ENCODE measurements around the gene USF1.
"Not testable (repeated sequence)": the region's sequence is repeated elsewhere in the genome, so short reads cannot be mapped to it uniquely, and the experiment has no call there.

Gene USF1

GRCh38 chr1:161019751-161020495 is 25.9 kb downstream of the USF1 start:
- no peak for DNase-seq (ENCODE audit: low read depth, low spot score)

DNA sequence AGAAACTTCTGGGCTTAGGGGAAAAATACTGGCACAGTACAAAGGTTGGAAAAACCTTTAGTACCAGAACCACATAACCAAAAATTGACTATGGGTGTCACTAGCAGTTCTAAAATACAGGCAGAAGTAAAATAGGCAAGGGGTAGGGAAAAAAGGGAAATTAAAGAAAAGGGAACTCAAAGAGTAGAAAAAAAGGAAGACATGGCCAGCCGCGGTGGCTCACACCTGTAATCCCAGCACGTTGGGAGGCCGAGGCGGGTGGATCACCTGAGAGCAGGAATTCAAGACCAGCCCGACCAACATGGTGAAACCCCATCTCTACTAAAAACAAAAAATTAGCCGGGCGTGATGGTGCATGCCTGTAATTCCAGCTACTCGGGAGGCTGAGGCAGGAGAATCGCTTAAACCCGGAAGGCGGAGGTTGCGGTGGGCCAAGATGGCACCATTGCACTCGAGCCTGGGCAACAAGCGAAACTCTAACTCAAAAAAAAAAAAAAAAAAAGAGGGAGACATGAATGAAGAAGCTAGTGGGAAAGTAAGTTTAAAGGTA is 26.6 kb downstream of the USF1 start:
- DNase-seq (ENCODE audit: low read depth, low spot score), result not testable (repeated sequence)

DNA sequence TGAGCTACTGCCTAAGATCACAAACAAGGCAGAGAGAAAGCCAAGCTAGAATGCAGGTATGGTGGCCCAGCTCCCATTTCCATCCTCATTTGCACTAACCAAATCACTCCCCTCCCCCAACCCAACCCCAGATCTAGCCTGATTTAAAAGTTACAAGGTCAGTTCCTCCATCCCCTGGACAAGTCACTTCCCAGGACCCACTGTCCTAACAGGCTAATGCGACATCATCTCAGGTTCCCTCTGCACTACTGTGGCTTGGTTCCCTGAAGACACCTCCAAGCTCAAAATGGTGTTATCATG is 27.2 kb downstream of the USF1 start:
- no peak for DNase-seq (ENCODE audit: low read depth, low spot score)

DNA sequence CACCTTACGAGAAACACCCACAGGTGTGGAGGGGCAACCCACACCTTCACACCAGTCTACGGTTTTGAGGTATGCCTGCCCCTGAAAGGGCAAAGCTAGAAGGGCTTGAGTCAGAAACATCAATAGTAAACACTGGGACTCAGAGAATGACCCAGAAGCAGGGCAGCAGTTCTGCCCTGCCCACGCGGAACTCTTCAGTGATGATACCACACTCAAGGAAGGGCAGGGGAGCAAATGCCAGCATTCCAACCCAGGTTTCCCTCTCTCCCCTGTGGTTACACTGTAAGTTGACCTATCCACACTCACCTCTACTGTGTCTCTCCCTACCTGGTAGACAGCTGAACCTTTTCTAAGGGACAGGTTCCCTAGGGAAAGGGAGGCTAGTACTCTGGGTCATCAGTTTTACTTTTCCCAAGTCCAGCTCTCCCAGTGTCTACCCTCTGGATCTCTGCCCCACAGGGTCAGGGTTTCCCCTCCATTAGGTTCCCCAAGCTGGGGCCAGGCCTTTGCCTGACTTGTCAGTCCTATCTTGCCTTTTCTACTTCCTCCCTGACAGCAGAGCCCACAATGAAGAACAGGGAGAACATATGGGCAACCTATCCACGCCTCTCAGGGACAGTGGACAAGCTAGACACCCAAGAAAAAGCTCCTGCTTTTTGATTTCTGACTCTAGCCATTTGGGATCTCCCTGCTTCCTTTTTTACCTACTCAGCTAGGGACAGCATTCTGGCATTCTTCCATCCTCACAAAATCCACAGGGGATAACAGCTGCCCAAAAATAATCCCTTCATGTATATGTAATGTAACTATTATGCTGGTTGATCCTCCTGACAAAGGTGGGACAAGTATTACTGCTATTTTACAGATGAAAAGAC is 27.8 kb downstream of the USF1 start:
- no peak for DNase-seq (ENCODE audit: low read depth, low spot score)

- DNase-seq (ENCODE audit: low read depth, low spot score), result not testable (repeated sequence)
These were observed 28.6 kb downstream of the USF1 start for GRCh38 chr1:161017181-161017580.

DNA sequence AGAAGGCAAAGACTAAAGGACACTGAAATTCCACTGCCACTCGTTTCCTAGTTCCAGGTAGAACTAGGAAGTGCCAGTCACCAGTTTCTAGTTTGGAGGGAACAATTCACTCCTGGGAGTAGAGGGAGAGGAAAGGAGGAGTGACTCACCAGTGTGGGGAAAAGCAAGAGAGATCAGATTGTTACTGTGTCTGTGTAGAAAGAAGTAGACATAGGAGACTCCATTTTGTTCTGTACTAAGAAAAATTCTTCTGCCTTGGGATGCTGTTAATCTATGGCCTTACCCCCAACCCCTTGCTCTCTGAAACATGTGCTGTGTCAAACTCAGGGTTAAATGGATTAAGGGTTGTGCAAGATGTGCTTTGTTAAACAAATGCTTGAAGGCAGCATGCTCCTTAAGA is 29.1 kb downstream of the USF1 start:
- not testable (repeated sequence) for DNase-seq (ENCODE audit: low read depth, low spot score)

GRCh38 chr1:161013488-161014230 is 32.1 kb downstream of the USF1 start:
- DNase-seq (ENCODE audit: low read depth, low spot score), result no peak

GRCh38 chr1:161013131-161013487 is 32.7 kb downstream of the USF1 start:
- DNase-seq (ENCODE audit: low read depth, low spot score), result no peak

DNA sequence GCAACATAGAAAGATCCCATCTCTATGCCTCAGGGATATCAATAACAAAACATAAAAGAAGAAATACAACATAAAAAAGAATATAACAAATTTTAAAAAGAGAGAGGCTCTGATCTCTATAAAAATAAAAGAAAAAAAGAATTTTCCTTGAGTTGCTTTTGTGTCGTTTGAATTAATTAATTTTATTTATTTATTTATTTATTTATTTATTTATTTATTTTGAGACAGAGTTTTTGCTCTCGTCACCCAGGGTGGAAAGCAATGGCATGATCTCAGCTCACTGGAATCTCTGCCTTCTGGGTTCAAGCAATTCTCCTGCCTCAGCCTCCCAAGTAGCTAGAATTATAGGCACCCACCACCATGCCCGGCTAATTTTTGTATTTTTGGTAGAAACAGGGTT is 33.4 kb downstream of the USF1 start:
- no peak for DNase-seq (ENCODE audit: low read depth, low spot score)

GRCh38 chr1:161009602-161010211 is 36.1 kb downstream of the USF1 start:
- no peak for DNase-seq (ENCODE audit: low read depth, low spot score)

DNA sequence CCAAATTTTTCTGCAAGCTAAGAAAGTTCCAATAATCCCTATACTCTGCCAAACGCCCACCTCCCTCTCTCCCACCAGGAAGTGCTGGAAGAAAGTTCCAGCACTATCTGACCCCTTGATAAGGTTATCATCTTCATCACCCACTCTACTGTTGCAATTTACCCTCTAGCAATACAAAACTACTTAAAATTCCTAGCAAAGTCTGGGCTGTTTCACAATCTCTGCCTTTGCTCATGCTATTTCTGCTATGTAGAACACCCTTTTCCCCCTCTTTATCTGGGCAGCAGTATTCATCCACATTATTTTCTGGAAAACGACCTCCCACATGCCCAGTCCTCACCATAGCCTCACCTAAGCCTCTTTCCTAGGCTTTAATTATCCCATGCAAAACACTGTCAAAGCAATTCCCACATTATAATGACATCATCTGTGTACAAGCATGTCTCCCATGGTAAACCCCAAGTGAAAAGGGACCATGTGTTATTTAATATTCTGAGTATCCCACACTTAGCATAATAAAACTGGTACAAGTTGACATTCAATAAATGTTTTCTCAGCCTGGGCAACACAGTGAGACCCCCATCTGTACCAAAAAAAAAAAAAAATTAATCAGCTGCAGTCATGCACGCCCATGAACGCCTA is 36.8 kb downstream of the USF1 start:
- no peak for DNase-seq (ENCODE audit: low read depth, low spot score)

- no peak for DNase-seq (ENCODE audit: low read depth, low spot score)
These were observed 38.4 kb downstream of the USF1 start for GRCh38 chr1:161007369-161007768.

DNA sequence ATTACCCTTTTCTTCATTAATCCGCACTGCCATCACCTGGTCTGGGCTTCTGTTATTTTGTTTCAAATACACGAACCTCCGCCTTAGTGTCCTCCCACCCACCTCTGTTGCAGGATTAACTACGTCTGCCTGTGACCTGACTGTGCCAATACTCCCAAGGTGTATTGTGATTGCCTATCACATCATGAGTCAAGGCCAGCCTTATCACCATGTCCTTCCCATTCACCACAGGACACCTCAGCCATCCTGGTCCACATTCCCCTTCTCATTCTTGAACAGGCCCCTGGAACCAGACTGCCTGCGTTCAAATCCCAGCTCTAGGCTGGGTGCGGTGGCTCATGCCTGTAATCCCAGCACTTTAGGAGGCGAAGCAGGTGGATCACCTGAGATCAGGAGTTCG is 39.2 kb downstream of the USF1 start:
- DNase-seq (ENCODE audit: low read depth, low spot score), result no peak

GRCh38 chr1:161001525-161001924 is 44.3 kb downstream of the USF1 start:
- DNase-seq (ENCODE audit: low read depth, low spot score), result no peak

DNA sequence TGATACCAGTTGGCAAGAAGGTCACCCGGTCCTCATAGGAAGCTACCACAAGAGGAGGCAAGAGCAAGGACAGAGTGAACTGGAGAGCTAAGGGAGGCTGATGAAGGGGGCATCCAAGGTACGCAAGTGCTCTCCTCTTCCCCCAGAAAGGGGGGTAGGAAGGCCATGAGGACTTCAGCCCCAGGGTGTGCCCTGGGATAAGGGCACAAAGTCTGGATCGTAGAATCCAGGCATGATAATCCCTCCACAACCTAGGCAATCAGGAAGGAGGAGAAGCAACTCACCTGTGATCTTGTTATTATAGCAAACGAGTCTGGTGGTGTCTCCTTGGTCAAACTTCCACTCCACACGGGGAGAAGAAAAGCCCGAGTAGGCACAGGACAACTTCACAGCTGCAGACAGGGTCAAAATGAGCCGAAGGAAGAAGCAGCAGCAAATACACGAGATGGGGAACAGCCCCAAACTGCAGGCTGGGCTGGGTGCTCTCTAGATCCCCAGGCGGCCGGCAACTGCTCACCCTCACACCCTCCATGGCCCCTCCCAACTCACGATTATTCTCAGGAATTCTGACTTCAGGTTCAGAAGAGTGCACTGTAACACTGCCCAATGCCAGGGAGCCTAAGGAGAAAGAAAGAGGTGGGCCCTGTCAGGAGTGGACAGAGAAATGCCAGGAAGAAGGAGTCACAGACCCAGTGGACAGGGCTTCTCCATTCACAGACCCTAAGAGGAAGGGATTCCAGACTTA is 44.9 kb downstream of the USF1 start:
- DNase-seq (ENCODE audit: low read depth, low spot score), result no peak

GRCh38 chr1:160999376-160999775 is 46.4 kb downstream of the USF1 start:
- DNase-seq (ENCODE audit: low read depth, low spot score), result no peak

DNA sequence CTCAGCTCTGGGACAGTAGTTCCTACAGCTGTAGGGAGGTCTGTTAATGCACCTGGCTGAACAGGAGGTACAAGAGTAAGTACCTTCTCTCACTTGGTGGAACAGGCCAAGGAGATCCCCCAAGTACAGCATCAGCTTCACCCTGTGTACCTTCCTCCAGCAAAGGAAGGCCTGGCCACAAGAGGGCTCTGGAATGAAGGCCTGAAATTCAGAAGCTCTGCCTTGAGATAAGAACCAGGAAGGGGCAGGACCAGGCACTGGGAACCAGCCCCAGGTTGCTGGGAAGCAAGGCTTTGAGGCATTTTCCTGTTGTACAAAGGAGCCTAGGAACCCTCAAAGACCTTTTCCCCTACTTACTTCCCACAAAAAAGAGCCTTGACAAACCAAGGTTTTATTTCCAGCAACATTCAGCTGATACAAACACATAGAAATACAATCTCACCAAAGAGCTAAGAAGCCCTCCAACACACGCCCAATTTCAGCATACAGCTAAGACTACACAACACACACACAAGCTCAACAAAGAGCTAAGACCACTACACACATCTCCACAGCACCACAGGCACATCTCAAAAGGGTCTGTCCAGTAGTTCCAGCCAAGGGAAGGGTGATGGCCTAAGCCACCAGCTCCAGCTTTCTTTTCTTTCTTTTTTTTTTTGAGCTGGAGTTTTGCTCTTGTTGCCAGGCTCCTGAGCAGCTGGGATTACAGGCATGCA is 48.3 kb downstream of the USF1 start:
- DNase-seq (ENCODE audit: low read depth, low spot score), result no peak

DNA sequence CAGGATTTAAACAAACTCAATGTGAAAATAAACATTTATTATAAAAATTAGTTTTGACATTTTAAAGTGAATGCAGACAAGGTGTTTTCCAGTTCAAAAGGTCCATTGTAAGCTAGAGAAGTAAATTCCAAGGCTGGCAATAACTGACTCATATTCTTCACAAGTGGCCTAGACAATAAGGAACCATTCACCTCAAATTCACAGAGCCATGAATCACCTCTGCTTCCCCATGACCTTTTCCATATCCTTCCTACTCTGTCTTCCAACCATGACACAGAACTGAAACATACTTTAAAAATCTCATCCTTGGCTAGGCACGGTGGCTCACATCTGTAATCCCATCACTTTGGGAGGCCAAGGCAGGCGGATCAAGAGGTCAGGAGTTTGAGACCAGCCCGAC is 49.6 kb downstream of the USF1 start:
- no peak for DNase-seq (ENCODE audit: low read depth, low spot score)

GRCh38 chr1:160993544-160994193 is 52.1 kb downstream of the USF1 start:
- DNase-seq (ENCODE audit: low read depth, low spot score), result no peak

Data from activated naive CD8-positive, alpha-beta T cell treated with anti-CD3 and anti-CD28 coated beads, Interleukin-2, amount 50 U/mL, for 16 hours (primary cell).